Measurements from ENCODE around the gene CEP95.
"Not testable (repeated sequence)": the region's sequence is repeated elsewhere in the genome, so short reads cannot be mapped to it uniquely, and the experiment has no call there.

CEP95 gene

GRCh38 chr17:64506576-64507412 lies at the start of gene CEP95:
CEP95 (plus strand) TSS chr17:64506977; CDS start chr17:64507098, 121 bp downstream.
- DNase-seq (ENCODE audit: low read depth), result peak; percentile 98

GRCh38 chr17:64457156-64457555 lies 49.6 kb upstream of the CEP95 start:
- DNase-seq (ENCODE audit: low read depth), result peak; percentile 53

- DNase-seq (ENCODE audit: low read depth), result no peak
Measured at GRCh38 chr17:64458756-64459155, 48.0 kb upstream of the CEP95 start.

- peak; percentile 60 for DNase-seq (ENCODE audit: low read depth)
Measured at GRCh38 chr17:64459284-64459747, 47.5 kb upstream of the CEP95 start.

- not testable (repeated sequence) for DNase-seq (ENCODE audit: low read depth)
Measured at GRCh38 chr17:64459818-64460217, 47.0 kb upstream of the CEP95 start.

GRCh38 chr17:64460955-64461354 lies 45.8 kb upstream of the CEP95 start:
- DNase-seq (ENCODE audit: low read depth), result peak; percentile 23

GRCh38 chr17:64461788-64462187 lies 45.0 kb upstream of the CEP95 start:
- no peak for DNase-seq (ENCODE audit: low read depth)

GRCh38 chr17:64466019-64466735 lies 40.6 kb upstream of the CEP95 start:
- DNase-seq (ENCODE audit: low read depth), result peak; percentile 41

- DNase-seq (ENCODE audit: low read depth), result not testable (repeated sequence)
Measured at GRCh38 chr17:64466834-64467233, 39.9 kb upstream of the CEP95 start.

GRCh38 chr17:64470625-64471024 lies 36.2 kb upstream of the CEP95 start:
- DNase-seq (ENCODE audit: low read depth), result no peak

- DNase-seq (ENCODE audit: low read depth), result no peak
Measured at GRCh38 chr17:64471440-64471839, 35.3 kb upstream of the CEP95 start.

GRCh38 chr17:64472564-64472963 lies 34.2 kb upstream of the CEP95 start:
- DNase-seq (ENCODE audit: low read depth), result no peak

- DNase-seq (ENCODE audit: low read depth), result no peak
Measured at GRCh38 chr17:64477849-64478248, 28.9 kb upstream of the CEP95 start.

- no peak for DNase-seq (ENCODE audit: low read depth)
Measured at GRCh38 chr17:64480951-64481350, 25.8 kb upstream of the CEP95 start.

- no peak for DNase-seq (ENCODE audit: low read depth)
Measured at GRCh38 chr17:64484380-64484779, 22.4 kb upstream of the CEP95 start.

GRCh38 chr17:64488301-64488700 lies 18.5 kb upstream of the CEP95 start:
- no peak for DNase-seq (ENCODE audit: low read depth)

GRCh38 chr17:64491034-64491860 lies 15.5 kb upstream of the CEP95 start:
- DNase-seq (ENCODE audit: low read depth), result peak; percentile 56

- DNase-seq (ENCODE audit: low read depth), result peak; percentile 40
Measured at GRCh38 chr17:64491994-64492393, 14.8 kb upstream of the CEP95 start.

- no peak for DNase-seq (ENCODE audit: low read depth)
Measured at GRCh38 chr17:64492481-64493109, 14.2 kb upstream of the CEP95 start.

- DNase-seq (ENCODE audit: low read depth), result no peak
Measured at GRCh38 chr17:64494121-64494520, 12.7 kb upstream of the CEP95 start.

- not testable (repeated sequence) for DNase-seq (ENCODE audit: low read depth)
Measured at GRCh38 chr17:64495300-64495699, 11.5 kb upstream of the CEP95 start.

GRCh38 chr17:64496348-64496785 lies 10.4 kb upstream of the CEP95 start:
- peak; percentile 18 for DNase-seq (ENCODE audit: low read depth)

Measured in EH (cell line).